PC-9 (cell line): ENCODE measurements around the gene ATP6V1G3. TPM values are rescaled to one million over a fixed set of nuclear protein-coding genes. Genes with fewer than 3 reads are reported as not detected.

Source experiments
- BruUV-seq: library from RNA; stranded (reverse); fragments of 400-500 nt; replicated peaks from 2 replicates; lab custom pipeline; 2021; lab: Mats Ljungman, UMichigan
- CTCF ChIA-PET: fragments of 300-600 bp; sonication (Branson Sonifier 250); formaldehyde crosslinking; loops from one replicate; lab custom pipeline; 2022; ENCODE audit warnings: antibody characterized with exemption; lab: Charles Lee
- POLR2A ChIA-PET: fragments of 300-600 bp; sonication (Branson Sonifier 250); formaldehyde crosslinking; loops from one replicate; lab custom pipeline; 2022; ENCODE audit warnings: antibody characterized with exemption; ENCODE audit not compliant: unreplicated experiment; lab: Charles Lee
- DNase-seq, 2 experiments: peaks; one replicate each; pipeline versions ENCODE4 v3.0.0 to v3.0.0-alpha.2; 2015 to 2022; ENCODE audit warnings: mixed read lengths in 1 of 2
- H2AFZ ChIP-seq: fragments of 200-600 bp; sonication (generic); 2 replicates; pipeline ENCODE4 v1.8.1; 2017; ENCODE audit warnings: antibody characterized with exemption
- H3F3A ChIP-seq: fragments of 200-600 bp; sonication (generic); 2 replicates; pipeline ENCODE4 v1.8.1; 2017; ENCODE audit warnings: antibody characterized with exemption, mild to moderate bottlenecking, low read depth; ENCODE audit not compliant: insufficient read depth
- H3K27ac ChIP-seq: fragments of 200-600 bp; sonication (generic); 2 replicates; pipeline ENCODE4 v1.6.1; 2016; ENCODE audit warnings: mixed run types
- H3K27me3 ChIP-seq: fragments of 200-600 bp; sonication (generic); 2 replicates; pipeline ENCODE4 v1.6.1; 2016; ENCODE audit warnings: low read depth, mixed run types; ENCODE audit not compliant: insufficient read depth
- H3K36me3 ChIP-seq: fragments of 200-600 bp; sonication (generic); 2 replicates; pipeline ENCODE4 v1.6.1; 2016; ENCODE audit warnings: low read depth, mixed run types
- H3K4me1 ChIP-seq: fragments of 200-600 bp; sonication (generic); replicated peaks from 2 replicates; pipeline ENCODE4 v1.6.1; 2016; ENCODE audit warnings: mixed run types; ENCODE audit not compliant: insufficient read depth
- H3K4me2 ChIP-seq: fragments of 200-600 bp; sonication (generic); 2 replicates; pipeline ENCODE4 v1.6.1; 2017; ENCODE audit warnings: mixed run types
- H3K4me3 ChIP-seq: fragments of 200-600 bp; sonication (generic); 2 replicates; pipeline ENCODE4 v1.6.1; 2016; ENCODE audit warnings: mixed run types
- H3K79me2 ChIP-seq: fragments of 200-600 bp; sonication (generic); 2 replicates; pipeline ENCODE4 v1.6.1; 2017; ENCODE audit warnings: low read depth, mixed run types
- H3K9me2 ChIP-seq: fragments of 200-600 bp; sonication (generic); 2 replicates; pipeline ENCODE4 v1.8.1; 2017; ENCODE audit warnings: mild to moderate bottlenecking; ENCODE audit not compliant: insufficient read depth
- H3K9me3 ChIP-seq: fragments of 200-600 bp; sonication (generic); 2 replicates; pipeline ENCODE4 v1.8.1; 2016; ENCODE audit warnings: low read depth; ENCODE audit not compliant: insufficient read depth
- H4K20me1 ChIP-seq: fragments of 200-600 bp; sonication (generic); 2 replicates; pipeline ENCODE4 v1.8.1; 2017; ENCODE audit not compliant: insufficient read depth
- EZH2 ChIP-seq: fragments of 200-600 bp; sonication (generic); IDR thresholded peaks from 2 replicates; pipeline ENCODE4 v1.8.0; 2017; ENCODE audit warnings: antibody characterized with exemption, low read depth
- intact Hi-C: fragments of 100-400 bp; cut with micrococcal nuclease; formaldehyde crosslinking; loops from one replicate; pipeline ENCODE4 v1.10.0; 2022; ENCODE audit not compliant: unreplicated experiment
- total RNA-seq: library from RNA; stranded (reverse); gene quantifications from 2 replicates; pipeline ENCODE4 v1.2.3, GENCODE V29; 2021
- TF ChIP-seq, protein P1 (sequence below): fragments of 200-600 bp; sonication (generic); conservative IDR thresholded peaks from 2 replicates; pipeline ENCODE4 v1.6.1; 2017; ENCODE audit warnings: mixed run types, antibody characterized with exemption, mild to moderate bottlenecking, moderate library complexity

ATP6V1G3 gene
- total RNA-seq, 1 experiment from 2014 or later = not detected

DNA sequence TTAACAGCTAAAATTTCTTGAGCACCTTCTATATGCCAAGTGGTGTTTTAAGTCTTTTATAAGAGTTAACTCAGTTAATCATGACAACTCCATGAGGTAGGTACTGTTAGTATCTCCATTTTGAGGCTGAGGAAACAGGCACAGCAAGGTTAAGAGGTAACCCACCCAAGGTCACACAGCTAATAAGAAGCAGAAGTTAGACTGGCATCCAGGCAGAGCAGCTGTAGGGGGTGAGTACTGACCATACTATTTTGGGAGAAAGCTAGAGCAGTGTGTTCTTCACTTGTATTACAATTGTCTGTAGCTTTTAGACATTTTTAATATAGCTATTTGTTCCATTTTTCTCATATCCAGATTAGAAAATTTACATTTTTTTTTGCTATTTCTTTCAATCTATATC is 4.8 kb downstream of the ATP6V1G3 start:
- H2AFZ ChIP-seq = no peak overlapping the region
- H4K20me1 ChIP-seq = no peaks in the 10 kb centered on the region
- no peaks in the 10 kb centered on the region for H3K27me3 ChIP-seq
- CTCF ChIA-PET = no interaction called here
- TF ChIP-seq EZH2 = no peak
- TF ChIP-seq, protein P1, sequence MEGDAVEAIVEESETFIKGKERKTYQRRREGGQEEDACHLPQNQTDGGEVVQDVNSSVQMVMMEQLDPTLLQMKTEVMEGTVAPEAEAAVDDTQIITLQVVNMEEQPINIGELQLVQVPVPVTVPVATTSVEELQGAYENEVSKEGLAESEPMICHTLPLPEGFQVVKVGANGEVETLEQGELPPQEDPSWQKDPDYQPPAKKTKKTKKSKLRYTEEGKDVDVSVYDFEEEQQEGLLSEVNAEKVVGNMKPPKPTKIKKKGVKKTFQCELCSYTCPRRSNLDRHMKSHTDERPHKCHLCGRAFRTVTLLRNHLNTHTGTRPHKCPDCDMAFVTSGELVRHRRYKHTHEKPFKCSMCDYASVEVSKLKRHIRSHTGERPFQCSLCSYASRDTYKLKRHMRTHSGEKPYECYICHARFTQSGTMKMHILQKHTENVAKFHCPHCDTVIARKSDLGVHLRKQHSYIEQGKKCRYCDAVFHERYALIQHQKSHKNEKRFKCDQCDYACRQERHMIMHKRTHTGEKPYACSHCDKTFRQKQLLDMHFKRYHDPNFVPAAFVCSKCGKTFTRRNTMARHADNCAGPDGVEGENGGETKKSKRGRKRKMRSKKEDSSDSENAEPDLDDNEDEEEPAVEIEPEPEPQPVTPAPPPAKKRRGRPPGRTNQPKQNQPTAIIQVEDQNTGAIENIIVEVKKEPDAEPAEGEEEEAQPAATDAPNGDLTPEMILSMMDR = no peak
- H3K27ac ChIP-seq = no peak overlapping the region
- no peaks in the 10 kb centered on the region for H3K9me2 ChIP-seq
- intact Hi-C loops = no loop called here
- no peaks in the 10 kb centered on the region for H3K36me3 ChIP-seq
- no peak overlapping the region for H3K4me3 ChIP-seq
- POLR2A ChIA-PET = no interaction called here
- no peaks in the 10 kb centered on the region for H3K79me2 ChIP-seq
- no peak overlapping the region for H3K4me2 ChIP-seq
- no peaks in the 10 kb centered on the region for H3K4me1 ChIP-seq
- no peaks in the 10 kb centered on the region for H3K9me3 ChIP-seq
- no peak for DNase-seq
- no TSS peak for BruUV-seq
- H3F3A ChIP-seq = no peaks in the 10 kb centered on the region

GRCh38 chr1:198534548-198535418 is 5.7 kb downstream of the ATP6V1G3 start:
- no peaks in the 10 kb centered on the region for H3K27me3 ChIP-seq
- CTCF ChIA-PET = no interaction called here
- no peaks in the 10 kb centered on the region for H3F3A ChIP-seq
- H3K36me3 ChIP-seq = no peaks in the 10 kb centered on the region
- H3K4me1 ChIP-seq = no peaks in the 10 kb centered on the region
- H3K79me2 ChIP-seq = no peaks in the 10 kb centered on the region
- no peaks in the 10 kb centered on the region for H3K9me2 ChIP-seq
- H4K20me1 ChIP-seq = no peaks in the 10 kb centered on the region
- no peak for TF ChIP-seq EZH2
- TF ChIP-seq, protein P1 = no peak
- H2AFZ ChIP-seq = no peak overlapping the region
- no peaks in the 10 kb centered on the region for H3K9me3 ChIP-seq
- intact Hi-C loops = no loop called here
- no peak overlapping the region for H3K27ac ChIP-seq
- no peak overlapping the region for H3K4me2 ChIP-seq
- no peak for DNase-seq
- H3K4me3 ChIP-seq = no peak overlapping the region
- BruUV-seq = no TSS peak
- POLR2A ChIA-PET = interaction anchor here (0.7 kb wide), 1 partner anchor 36 kb away, joined by 3 read pairs; no protein-coding TSS in a partner anchor

DNA sequence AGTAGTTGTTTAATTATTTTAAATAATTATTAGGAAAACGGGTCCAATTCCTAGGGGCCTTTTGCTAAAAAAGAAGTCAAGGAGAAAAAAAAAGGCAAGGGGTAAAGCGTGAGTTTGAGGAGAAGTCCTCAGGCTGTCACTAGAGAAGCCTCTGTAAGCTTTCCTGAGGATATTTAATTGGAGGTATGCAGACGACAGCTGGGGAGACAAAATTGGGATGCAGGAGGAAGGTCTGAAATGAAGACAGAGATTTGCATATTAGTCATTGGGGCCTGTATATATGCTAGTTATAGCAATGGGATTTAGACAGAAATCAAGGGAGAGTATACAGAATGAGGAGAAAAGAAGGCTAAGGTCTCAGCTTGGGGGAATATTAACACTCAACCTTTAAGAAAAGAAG is 8.6 kb downstream of the ATP6V1G3 start:
- no TSS peak for BruUV-seq
- Histone ChIP-seq H3F3A (no peaks in the 10 kb centered on the region), H3K36me3 (no peaks in the 10 kb centered on the region), H2AFZ (no peak overlapping the region), H3K4me1 (no peaks in the 10 kb centered on the region; the same call in 1 of the 2 replicates), H3K27me3 (no peaks in the 10 kb centered on the region), H4K20me1 (no peaks in the 10 kb centered on the region), H3K9me3 (no peaks in the 10 kb centered on the region), H3K4me3 (no peak overlapping the region), H3K4me2 (no peak overlapping the region), H3K79me2 (no peaks in the 10 kb centered on the region), H3K27ac (no peak overlapping the region), H3K9me2 (no peaks in the 10 kb centered on the region)
- DNase-seq = no peak
- ChIA-PET POLR2A (no interaction called here), CTCF (no interaction called here)
- TF ChIP-seq, protein P1 = no peak
- TF ChIP-seq EZH2 = no peak
- intact Hi-C loops = no loop called here
